HG02884 (cell line): ENCODE results near the gene TFR2.

ENCODE experiments used
- ATAC-seq: cut with Tn5 transposase; IDR thresholded peaks from one replicate; pipeline ENCODE4 v1.9.1; 2021; ENCODE audit warnings: mild to moderate bottlenecking, moderate library complexity; ENCODE audit not compliant: unreplicated experiment

The TFR2 gene

GRCh38 chr7:100641463-100641859 lies at the start of gene TFR2:
Gene TFR2, minus strand, starts transcription at chr7:100641552. Its CDS starts 43 bp downstream, at chr7:100641509.
- no peak for ATAC-seq

DNA sequence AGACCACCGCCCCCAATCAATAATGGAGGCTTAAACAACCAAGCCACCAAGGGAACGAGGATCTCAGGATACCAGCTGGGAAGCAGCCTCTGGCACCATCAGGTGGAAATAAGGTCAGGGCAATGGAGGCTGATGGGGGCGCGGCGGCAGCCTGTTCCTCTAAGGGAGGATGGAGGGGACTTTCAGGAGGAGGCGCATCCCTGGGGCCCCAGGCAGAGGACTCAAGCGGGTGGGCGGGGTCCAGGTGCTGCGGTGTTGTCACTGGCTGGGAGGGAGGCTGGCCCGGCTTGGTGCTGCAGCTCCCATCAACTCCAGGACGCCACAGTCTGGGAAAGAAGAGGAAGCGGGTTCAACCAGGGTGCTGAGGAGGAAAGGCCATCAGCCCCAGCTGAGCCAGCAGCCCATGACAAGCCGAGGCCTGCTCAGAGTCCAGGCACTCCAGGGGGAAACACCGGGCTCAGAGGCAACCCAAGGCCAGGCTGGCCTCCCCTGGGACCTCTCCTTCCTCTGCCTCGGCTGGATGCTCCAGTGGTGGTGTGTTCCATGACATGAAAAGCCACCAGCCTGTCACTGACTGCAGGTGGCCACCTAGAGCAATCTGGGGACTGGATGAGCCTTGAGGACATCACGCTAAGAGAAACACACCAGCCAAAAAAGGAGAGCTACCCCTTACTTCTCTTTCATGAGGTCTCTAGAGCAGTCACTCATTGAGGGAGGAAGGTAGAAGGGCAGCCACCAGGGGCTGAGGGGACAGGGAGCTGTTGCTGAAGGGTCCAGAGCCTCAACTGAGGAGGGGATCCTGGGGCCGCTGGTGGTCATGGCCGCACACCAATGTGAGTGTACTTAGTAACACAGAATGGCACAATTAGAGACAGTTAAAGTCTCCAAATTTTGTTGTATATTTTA lies 48.1 kb upstream of the TFR2 start:
- no peak for ATAC-seq

DNA sequence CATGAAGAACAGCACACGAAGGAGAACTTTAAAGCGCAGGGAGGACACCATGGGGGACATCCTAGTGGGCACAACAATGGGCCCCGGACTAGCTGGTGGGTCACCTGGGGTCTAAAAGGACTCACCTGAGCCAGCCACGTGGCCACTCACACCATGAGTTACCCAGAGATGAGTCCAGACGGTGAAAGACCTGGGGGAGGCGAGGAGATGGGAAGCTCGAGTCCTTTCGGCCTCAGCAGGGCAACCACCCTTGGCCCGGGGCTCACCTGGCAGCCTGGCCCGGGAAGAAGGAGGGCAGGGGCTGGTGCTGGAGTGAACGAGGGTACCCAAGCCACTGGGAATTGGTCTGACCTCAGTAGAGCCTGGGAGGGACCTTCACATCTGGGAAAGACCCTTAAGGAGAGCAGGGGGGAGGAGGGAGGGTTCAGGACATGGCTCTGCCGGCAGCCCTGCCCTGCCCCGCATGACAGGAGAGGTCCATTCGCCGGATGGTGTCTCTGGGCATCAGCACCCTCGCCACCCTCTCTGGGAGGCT lies 47.0 kb upstream of the TFR2 start:
- ATAC-seq = no peak

DNA sequence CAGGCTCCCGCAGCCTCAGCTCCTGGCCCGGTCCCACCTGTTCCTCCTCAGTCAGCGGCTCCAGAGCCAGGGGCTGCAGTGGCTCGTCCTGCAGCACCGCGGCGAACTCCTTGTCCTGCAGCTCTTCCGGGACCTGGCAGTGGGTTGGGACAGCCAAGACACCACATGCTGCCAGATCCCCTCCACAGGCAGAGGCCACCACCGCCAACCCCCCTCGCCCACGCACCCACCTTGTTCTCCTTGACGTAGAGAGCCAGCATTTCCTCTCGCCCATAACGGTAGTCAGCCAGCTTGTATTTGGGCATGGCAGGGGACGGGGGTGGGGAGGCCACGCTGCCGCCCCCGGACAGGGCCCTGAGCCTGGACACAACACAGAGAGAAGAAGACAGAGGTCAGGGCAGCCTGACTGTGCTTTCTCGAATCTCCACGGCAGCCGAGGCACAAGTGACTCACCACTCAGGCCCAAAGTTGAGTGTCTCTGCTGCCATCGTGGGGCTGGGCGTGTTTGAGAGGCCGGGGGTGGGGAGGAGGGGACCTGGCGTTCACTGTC lies 46.5 kb upstream of the TFR2 start:
- ATAC-seq = no peak

GRCh38 chr7:100687261-100687660 lies 45.9 kb upstream of the TFR2 start:
- ATAC-seq = no peak

DNA sequence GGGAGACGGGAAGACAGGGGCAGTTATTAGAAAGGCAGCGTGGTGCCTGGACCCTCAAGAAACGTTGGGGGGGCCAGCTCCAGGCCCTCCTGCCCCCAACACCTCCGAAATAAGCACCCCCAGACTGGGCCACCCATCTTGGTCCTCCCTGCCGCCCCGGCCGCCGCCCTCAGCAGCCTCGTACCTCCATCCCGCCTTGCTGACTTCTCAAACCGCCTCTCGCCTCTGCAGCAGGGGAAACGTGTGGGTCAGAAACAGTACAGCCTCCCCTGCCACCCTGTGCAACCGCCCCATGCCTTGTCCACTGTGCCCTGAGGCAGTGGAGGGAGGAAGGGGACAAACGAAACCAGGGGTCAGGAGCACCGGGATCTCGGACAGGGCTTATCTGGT lies 45.5 kb upstream of the TFR2 start:
- no peak for ATAC-seq

GRCh38 chr7:100686201-100686821 lies 45.0 kb upstream of the TFR2 start:
- ATAC-seq = no peak

GRCh38 chr7:100685631-100686145 lies 44.3 kb upstream of the TFR2 start:
- no peak for ATAC-seq

- ATAC-seq = no peak
These were observed 43.8 kb upstream of the TFR2 start for GRCh38 chr7:100685049-100685605.

DNA sequence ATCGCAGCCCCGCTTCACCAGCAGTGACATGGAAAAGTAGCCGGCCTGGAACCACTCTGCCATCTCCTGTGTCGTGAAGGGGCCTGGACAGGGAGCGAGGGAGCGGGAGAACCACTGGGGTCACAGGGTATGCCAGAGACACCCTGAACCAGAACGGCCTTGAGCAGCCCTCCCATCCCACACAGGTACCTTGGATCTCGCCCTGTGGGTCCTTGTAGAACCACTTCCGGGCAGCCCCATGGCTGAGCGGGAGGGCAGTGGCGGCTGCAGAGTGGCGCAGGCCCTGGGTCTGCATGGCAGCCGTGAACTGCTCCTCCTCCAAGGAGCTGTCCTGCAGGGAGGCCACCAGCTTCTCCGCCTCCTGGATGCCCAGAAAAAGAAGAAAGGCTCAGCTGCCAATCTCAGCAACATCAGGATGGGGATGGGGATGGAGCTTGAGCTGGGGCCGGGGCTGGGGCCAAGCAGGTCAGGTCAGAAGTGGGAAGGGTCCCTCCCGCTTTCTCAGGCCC lies 43.2 kb upstream of the TFR2 start:
- ATAC-seq = no peak

GRCh38 chr7:100683659-100684533 lies 42.5 kb upstream of the TFR2 start:
- no peak for ATAC-seq

DNA sequence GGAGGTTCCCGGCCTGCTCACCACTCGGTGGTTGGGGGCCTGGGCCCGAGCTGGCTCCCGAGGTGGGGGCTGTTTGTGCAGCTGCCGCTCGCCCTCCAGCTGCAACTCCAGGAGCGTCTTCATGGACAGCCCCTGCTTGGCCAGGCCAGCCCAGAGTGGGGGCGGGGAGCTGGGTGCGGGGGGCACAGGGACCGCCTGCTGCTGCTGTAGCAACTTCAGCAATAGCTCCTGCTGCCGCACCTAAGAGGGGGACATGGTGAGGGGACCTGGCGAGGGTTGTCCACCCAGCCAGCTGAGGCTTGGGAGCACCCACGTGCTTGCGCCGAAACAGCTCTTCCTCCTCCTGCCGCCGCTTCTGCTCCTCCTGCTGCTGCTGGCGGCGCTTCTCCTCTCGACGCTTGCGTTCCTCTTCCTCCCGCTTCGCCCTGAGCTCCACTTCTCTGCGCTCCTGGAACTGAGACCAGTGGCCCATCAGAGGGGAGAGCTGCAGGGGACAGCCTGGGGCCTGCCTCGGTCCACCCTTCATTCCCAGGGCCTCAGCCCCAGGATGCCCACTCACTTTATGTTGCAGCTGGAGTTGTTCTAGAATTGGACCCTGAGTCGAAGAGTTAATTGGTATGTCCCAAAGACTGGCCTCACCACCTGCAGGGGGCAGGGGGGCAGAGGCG lies 41.8 kb upstream of the TFR2 start:
- no peak for ATAC-seq

DNA sequence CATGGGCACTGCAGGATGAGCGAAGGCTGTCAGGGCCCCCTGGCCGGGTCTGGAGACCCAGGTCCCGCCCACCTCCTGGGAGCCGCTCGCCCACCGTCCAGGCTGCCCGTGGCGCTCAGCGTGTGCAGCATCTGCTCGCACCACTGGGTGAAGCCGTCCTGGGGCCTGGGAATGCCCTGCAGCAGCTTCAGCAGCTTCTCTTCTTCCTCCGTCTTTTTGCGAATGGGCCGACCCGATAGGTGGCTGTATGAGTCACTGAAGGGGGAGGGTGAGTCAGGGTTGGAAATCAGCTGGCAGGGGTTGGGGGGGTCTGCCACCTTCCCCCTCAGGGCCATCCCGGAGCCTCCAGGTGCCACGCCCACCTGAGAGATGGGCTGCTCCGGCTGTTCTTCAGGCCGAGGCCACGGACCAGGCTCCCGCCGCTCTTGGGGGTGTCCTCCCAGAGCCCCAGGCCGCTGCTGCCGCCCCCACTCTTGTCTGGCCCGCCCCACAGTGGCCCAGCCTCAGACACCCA lies 40.9 kb upstream of the TFR2 start:
- no peak for ATAC-seq

DNA sequence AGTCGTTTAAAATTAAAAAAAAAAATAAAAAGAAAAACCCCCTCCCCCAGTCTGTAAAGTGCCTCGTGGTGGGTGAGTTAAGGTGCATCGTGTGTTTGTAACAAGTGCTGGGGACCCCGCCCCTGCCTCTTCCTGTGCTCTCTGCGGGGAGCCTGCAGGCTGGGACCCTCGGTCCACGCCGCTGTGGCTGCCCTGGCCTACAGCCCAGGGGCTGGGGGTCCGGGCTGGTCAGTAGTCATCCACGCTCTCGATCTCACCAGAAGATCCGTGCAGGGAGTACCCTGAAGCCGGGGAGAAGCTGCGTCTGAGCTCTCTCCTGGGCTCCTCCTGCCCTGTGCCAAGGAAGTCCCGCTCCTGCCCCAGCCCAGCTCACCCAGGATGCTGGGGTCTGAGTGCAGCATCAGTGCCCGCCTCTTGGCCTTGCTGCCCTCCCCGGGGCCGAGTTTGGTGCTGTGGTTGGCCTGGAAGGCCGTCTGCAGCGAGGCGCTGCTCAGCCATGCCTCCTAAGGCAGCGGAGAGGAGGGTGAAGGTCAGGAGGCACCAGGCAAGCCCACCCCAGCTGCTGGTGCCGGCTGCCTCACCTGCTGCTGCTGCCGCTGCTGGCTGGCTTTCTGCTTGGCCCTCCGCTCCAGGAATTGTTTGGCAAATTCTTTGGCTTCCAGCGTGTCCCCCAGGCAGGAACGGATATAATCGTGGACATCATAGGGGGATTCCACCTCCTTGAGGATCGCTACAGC lies 40.3 kb upstream of the TFR2 start:
- no peak for ATAC-seq

GRCh38 chr7:100680576-100681271 lies 39.4 kb upstream of the TFR2 start:
- no peak for ATAC-seq

- ATAC-seq = no peak
These were observed 38.7 kb upstream of the TFR2 start for GRCh38 chr7:100679927-100680575.

DNA sequence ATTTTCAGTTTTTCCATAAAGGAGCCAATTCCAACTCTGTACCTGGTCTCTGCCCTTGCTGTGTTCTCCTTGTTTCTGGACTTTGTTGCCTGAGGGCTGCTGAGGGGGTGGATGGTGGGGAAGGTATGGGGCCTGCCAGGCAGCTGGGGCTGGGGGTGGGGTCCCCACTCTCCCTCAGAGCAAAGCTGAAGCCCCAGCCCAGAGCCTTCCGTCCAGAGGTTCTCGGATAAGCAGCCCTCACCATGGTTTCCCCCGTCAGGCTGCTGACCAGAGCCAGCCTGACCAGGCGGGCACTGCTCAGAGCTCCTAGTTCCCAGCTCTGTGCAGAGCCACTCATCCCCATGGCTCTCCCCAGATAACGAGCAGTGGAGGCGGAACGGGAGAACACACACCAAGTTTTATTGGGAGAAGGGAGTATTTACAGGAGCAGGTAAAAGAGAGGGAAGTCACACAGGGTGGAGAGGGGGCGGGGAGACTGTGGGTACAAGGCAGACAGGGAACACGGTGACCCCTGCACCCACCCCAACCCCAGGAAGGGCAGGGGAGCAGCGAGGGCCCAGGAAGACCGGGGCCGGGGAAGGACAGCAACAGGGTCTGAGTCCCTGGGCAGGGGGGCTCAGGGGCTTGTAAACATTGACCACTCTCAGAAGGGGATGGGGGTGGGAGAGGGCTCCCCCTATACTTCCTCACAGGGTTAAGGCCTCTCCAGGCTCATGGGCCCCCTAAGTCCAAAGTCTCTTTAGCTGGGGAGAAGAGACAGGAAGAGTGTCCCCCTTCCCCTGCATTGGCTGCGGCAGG lies 38.0 kb upstream of the TFR2 start:
- no peak for ATAC-seq
